ENCODE measurements around the gene MGAT4B. TPM values are rescaled to one million over a fixed set of nuclear protein-coding genes. Genes with fewer than 3 reads are reported as not detected.

The MGAT4B gene
- total RNA-seq, 3 donors from 2014 or later (not counting 1 experiment from before 2014, with no cell fraction given): 143 to 159 (median 144) TPM

- no peak for ATAC-seq
Measured at GRCh38 chr5:179759581-179760551, 46.8 kb downstream of the MGAT4B start.

GRCh38 chr5:179758955-179759354 lies 47.7 kb downstream of the MGAT4B start:
- intact Hi-C loops (cut with micrococcal nuclease): no loop called here
- H3K27me3 Mint-ChIP-seq (ENCODE audit: low read depth in 2 of 2): no peaks in the 10 kb centered on the region
- TF ChIP-seq CTCF (IDR thresholded peaks at IDR 0.05): no peak
- Histone ChIP-seq H3K27ac (ENCODE audit: low read length) (no peak overlapping the region), H3K4me1 (ENCODE audit: control insufficient read depth, insufficient read depth, low read length) (peaks cover 32% of the 10 kb centered on the region), H3K27me3 (ENCODE audit: control insufficient read depth, insufficient read depth, low read length) (no peaks in the 10 kb centered on the region), H3K36me3 (ENCODE audit: control insufficient read depth, insufficient read depth, low read length) (no peaks in the 10 kb centered on the region), H3K4me3 (ENCODE audit: low read length) (no peak overlapping the region), H3K9me3 (ENCODE audit: control insufficient read depth, insufficient read depth, low read length) (no peaks in the 10 kb centered on the region)
- H3K27ac Mint-ChIP-seq: peak overlapping the region; percentile 7 to 71
- peaks cover 60 to 67% of the 10 kb centered on the region in 2 donors for H3K4me1 Mint-ChIP-seq
- H3K36me3 Mint-ChIP-seq: no peaks in the 10 kb centered on the region
- DNase-seq (no peak), ATAC-seq (no peak)
- no peak overlapping the region for H3K4me3 Mint-ChIP-seq
- WGBS (ENCODE audit: insufficient coverage): 87% methylated on average over 8 of the region's 8 CpGs
- H3K9me3 Mint-ChIP-seq: no peaks in the 10 kb centered on the region

More at GRCh38 chr5:179759581-179760551, 46.8 kb downstream of the MGAT4B start:
- no peak for TF ChIP-seq CTCF (IDR thresholded peaks at IDR 0.05)
- Mint-ChIP-seq H3K4me3 (no peak overlapping the region), H3K36me3 (no peaks in the 10 kb centered on the region), H3K9me3 (no peaks in the 10 kb centered on the region), H3K27ac (peak overlapping the region; percentile 7 to 71), H3K27me3 (ENCODE audit: low read depth in 2 of 2) (no peaks in the 10 kb centered on the region), H3K4me1 (peaks cover 54 to 62% of the 10 kb centered on the region in 2 donors)
- intact Hi-C loops (cut with micrococcal nuclease): no loop called here
- 86% methylated on average over 9 of the region's 9 CpGs for WGBS (ENCODE audit: insufficient coverage)
- Histone ChIP-seq H3K36me3 (ENCODE audit: control insufficient read depth, insufficient read depth, low read length) (no peaks in the 10 kb centered on the region), H3K27me3 (ENCODE audit: control insufficient read depth, insufficient read depth, low read length) (no peaks in the 10 kb centered on the region), H3K27ac (ENCODE audit: low read length) (no peak overlapping the region), H3K4me3 (ENCODE audit: low read length) (no peak overlapping the region), H3K4me1 (ENCODE audit: control insufficient read depth, insufficient read depth, low read length) (peaks cover 27% of the 10 kb centered on the region), H3K9me3 (ENCODE audit: control insufficient read depth, insufficient read depth, low read length) (no peaks in the 10 kb centered on the region)
- DNase-seq: no peak

GRCh38 chr5:179755022-179755421 lies 51.6 kb downstream of the MGAT4B start:
- H3K4me3 ChIP-seq (ENCODE audit: low read length): no peak overlapping the region
- no peak for TF ChIP-seq CTCF (IDR thresholded peaks at IDR 0.05)
- Mint-ChIP-seq H3K36me3 (no peaks in the 10 kb centered on the region), H3K4me1 (peaks cover 48 to 49% of the 10 kb centered on the region in 2 donors), H3K27ac (peak overlapping the region; percentile 3 to 72), H3K4me3 (no peak overlapping the region), H3K9me3 (no peaks in the 10 kb centered on the region), H3K27me3 (ENCODE audit: low read depth in 2 of 2) (no peaks in the 10 kb centered on the region)
- peaks cover 5% of the 10 kb centered on the region for H3K36me3 ChIP-seq (ENCODE audit: control insufficient read depth, insufficient read depth, low read length)
- no peak overlapping the region for H3K27ac ChIP-seq (ENCODE audit: low read length)
- WGBS (ENCODE audit: insufficient coverage): 54% methylated on average over 2 of the region's 2 CpGs
- H3K4me1 ChIP-seq (ENCODE audit: control insufficient read depth, insufficient read depth, low read length): peaks cover 20% of the 10 kb centered on the region
- H3K9me3 ChIP-seq (ENCODE audit: control insufficient read depth, insufficient read depth, low read length): no peaks in the 10 kb centered on the region
- no peak for DNase-seq
- no peaks in the 10 kb centered on the region for H3K27me3 ChIP-seq (ENCODE audit: control insufficient read depth, insufficient read depth, low read length)
- ATAC-seq: peak in 1 of 3 donors; percentile 55
- intact Hi-C loops (cut with micrococcal nuclease): no loop called here

All from natural killer cell (primary cell).